Skeletal muscle satellite cell (primary cell): Measurements from ENCODE around the gene ASTN2.
A peak's percentile ranks its signal among the peaks of the same experiment; 100 is the strongest.

ENCODE experiments used
- H3K27me3 ChIP-seq: 2 replicates; pipeline ENCODE4 v1.7.0; 2013; ENCODE audit warnings: low read length; ENCODE audit not compliant: control insufficient read depth, insufficient read depth
- H3K36me3 ChIP-seq: 2 replicates; pipeline ENCODE4 v1.7.0; 2013; ENCODE audit warnings: mild to moderate bottlenecking, control low read depth, low read length; ENCODE audit not compliant: insufficient read depth
- H3K4me1 ChIP-seq: 2 replicates; pipeline ENCODE4 v1.7.0; 2013; ENCODE audit warnings: low read length; ENCODE audit not compliant: control insufficient read depth, insufficient read depth
- H3K4me2 ChIP-seq: 2 replicates; pipeline ENCODE4 v1.7.0; 2013; ENCODE audit warnings: mild to moderate bottlenecking, low read length
- H3K4me3 ChIP-seq: 2 replicates; pipeline ENCODE4 v1.7.0; 2013; ENCODE audit warnings: low read length
- H3K9ac ChIP-seq: 2 replicates; pipeline ENCODE4 v1.7.0; 2013; ENCODE audit warnings: mild to moderate bottlenecking, low read depth, low read length, moderate library complexity
- H3K9me3 ChIP-seq: replicated peaks from 2 replicates; pipeline ENCODE4 v1.7.0; 2013; ENCODE audit warnings: mild to moderate bottlenecking, control low read depth, low read length

ASTN2 gene

GRCh38 chr9:116452634-116453033, 962.2 kb downstream of the ASTN2 start:
- H3K36me3 ChIP-seq = no peaks in the 10 kb centered on the region
- peaks cover 8% of the 10 kb centered on the region for H3K4me1 ChIP-seq
- peaks cover 6% of the 10 kb centered on the region for H3K9me3 ChIP-seq
- H3K4me2 ChIP-seq = no peak overlapping the region
- no peak overlapping the region for H3K4me3 ChIP-seq
- no peak overlapping the region for H3K9ac ChIP-seq
- H3K27me3 ChIP-seq = no peaks in the 10 kb centered on the region

- Histone ChIP-seq H3K9ac (no peak overlapping the region), H3K36me3 (no peaks in the 10 kb centered on the region), H3K9me3 (peaks cover 6% of the 10 kb centered on the region), H3K27me3 (no peaks in the 10 kb centered on the region), H3K4me3 (no peak overlapping the region), H3K4me1 (peaks cover 8% of the 10 kb centered on the region), H3K4me2 (no peak overlapping the region)
Observed at GRCh38 chr9:116452227-116452626, 962.6 kb downstream of the ASTN2 start.

- Histone ChIP-seq H3K4me1 (peaks cover 8% of the 10 kb centered on the region), H3K4me3 (no peak overlapping the region), H3K36me3 (no peaks in the 10 kb centered on the region), H3K27me3 (no peaks in the 10 kb centered on the region), H3K9me3 (no peaks in the 10 kb centered on the region), H3K9ac (no peak overlapping the region), H3K4me2 (no peak overlapping the region)
Observed at GRCh38 chr9:116451500-116452115, 963.2 kb downstream of the ASTN2 start.

- Histone ChIP-seq H3K27me3 (no peaks in the 10 kb centered on the region), H3K36me3 (no peaks in the 10 kb centered on the region), H3K4me3 (no peak overlapping the region), H3K9ac (no peak overlapping the region), H3K4me2 (peak overlapping the region; percentile 19), H3K9me3 (no peaks in the 10 kb centered on the region), H3K4me1 (peaks cover 8% of the 10 kb centered on the region)
Observed at GRCh38 chr9:116450378-116451139, 964.3 kb downstream of the ASTN2 start.

- no peak overlapping the region for H3K9ac ChIP-seq
- no peaks in the 10 kb centered on the region for H3K9me3 ChIP-seq
- H3K27me3 ChIP-seq = no peaks in the 10 kb centered on the region
- H3K36me3 ChIP-seq = no peaks in the 10 kb centered on the region
- peaks cover 8% of the 10 kb centered on the region for H3K4me1 ChIP-seq
- no peak overlapping the region for H3K4me2 ChIP-seq
- no peak overlapping the region for H3K4me3 ChIP-seq
Observed at GRCh38 chr9:116449949-116450348, 964.9 kb downstream of the ASTN2 start.

- Histone ChIP-seq H3K9me3 (no peaks in the 10 kb centered on the region), H3K4me3 (no peak overlapping the region), H3K4me2 (no peak overlapping the region), H3K9ac (no peak overlapping the region), H3K36me3 (no peaks in the 10 kb centered on the region), H3K4me1 (peaks cover 8% of the 10 kb centered on the region), H3K27me3 (no peaks in the 10 kb centered on the region)
Observed at GRCh38 chr9:116448431-116448830, 966.4 kb downstream of the ASTN2 start.

GRCh38 chr9:116447934-116448333, 966.9 kb downstream of the ASTN2 start:
- Histone ChIP-seq H3K4me1 (peaks cover 8% of the 10 kb centered on the region), H3K9ac (no peak overlapping the region), H3K9me3 (no peaks in the 10 kb centered on the region), H3K27me3 (no peaks in the 10 kb centered on the region), H3K4me3 (no peak overlapping the region), H3K4me2 (no peak overlapping the region), H3K36me3 (no peaks in the 10 kb centered on the region)

GRCh38 chr9:116442528-116442927, 972.3 kb downstream of the ASTN2 start:
- Histone ChIP-seq H3K4me1 (no peaks in the 10 kb centered on the region), H3K4me3 (no peak overlapping the region), H3K36me3 (no peaks in the 10 kb centered on the region), H3K9me3 (no peaks in the 10 kb centered on the region), H3K4me2 (no peak overlapping the region), H3K27me3 (no peaks in the 10 kb centered on the region), H3K9ac (no peak overlapping the region)

- H3K27me3 ChIP-seq = no peaks in the 10 kb centered on the region
- H3K9me3 ChIP-seq = no peaks in the 10 kb centered on the region
- H3K4me3 ChIP-seq = no peak overlapping the region
- H3K9ac ChIP-seq = no peak overlapping the region
- no peaks in the 10 kb centered on the region for H3K36me3 ChIP-seq
- H3K4me2 ChIP-seq = no peak overlapping the region
- H3K4me1 ChIP-seq = no peaks in the 10 kb centered on the region
Observed at GRCh38 chr9:116437411-116438370, 977.2 kb downstream of the ASTN2 start.

GRCh38 chr9:116436121-116436520, 978.7 kb downstream of the ASTN2 start:
- H3K9ac ChIP-seq = no peak overlapping the region
- no peaks in the 10 kb centered on the region for H3K27me3 ChIP-seq
- no peaks in the 10 kb centered on the region for H3K36me3 ChIP-seq
- H3K9me3 ChIP-seq = no peaks in the 10 kb centered on the region
- H3K4me1 ChIP-seq = no peaks in the 10 kb centered on the region
- H3K4me2 ChIP-seq = no peak overlapping the region
- H3K4me3 ChIP-seq = no peak overlapping the region

GRCh38 chr9:116435706-116436105, 979.2 kb downstream of the ASTN2 start:
- H3K4me3 ChIP-seq = no peak overlapping the region
- H3K4me2 ChIP-seq = no peak overlapping the region
- H3K27me3 ChIP-seq = no peaks in the 10 kb centered on the region
- no peaks in the 10 kb centered on the region for H3K36me3 ChIP-seq
- H3K9me3 ChIP-seq = no peaks in the 10 kb centered on the region
- H3K4me1 ChIP-seq = no peaks in the 10 kb centered on the region
- H3K9ac ChIP-seq = no peak overlapping the region
